NCI-H2081 treated with DMSO at 0.1 percent for 48 hours (cell line): Measurements from ENCODE around the gene SMC6.

Experiments used
- DNase-seq: peaks from one replicate; lab custom pipeline; 2025; lab: John Stamatoyannopoulos, UW

The SMC6 gene

GRCh38 chr2:17615728-17616351 lies 137.8 kb downstream of the SMC6 start:
- DNase-seq: no peak

- no peak for DNase-seq
Measured at GRCh38 chr2:17615147-17615546, 138.5 kb downstream of the SMC6 start.

GRCh38 chr2:17614174-17614930 lies 139.3 kb downstream of the SMC6 start:
- DNase-seq: no peak
